Activated CD8-positive, alpha-beta memory T cell treated with anti-CD3 and anti-CD28 coated beads for 36 hours (primary cell): ENCODE data around the gene CDKAL1. TPM values are rescaled to one million over a fixed set of nuclear protein-coding genes. Genes with fewer than 3 reads are reported as not detected.
"Not testable (repeated sequence)": the region's sequence is repeated elsewhere in the genome, so short reads cannot be mapped to it uniquely, and the experiment has no call there.

Experiments
- CTCF ChIA-PET: fragments of 350-600 bp; sonication (Branson Sonifier 250); formaldehyde crosslinking; loops from one replicate; lab custom pipeline; 2021; ENCODE audit warnings: antibody characterized with exemption; lab: Charles Lee
- POLR2A ChIA-PET: fragments of 350-600 bp; sonication (Branson Sonifier 250); formaldehyde crosslinking; loops from one replicate; lab custom pipeline; 2021; ENCODE audit warnings: antibody characterized with exemption; lab: Charles Lee
- total RNA-seq, 2 experiments: library from RNA; stranded (reverse); gene quantifications; one replicate each; pipeline ENCODE4 v1.2.3, GENCODE V29; 2021

CDKAL1 gene
- total RNA-seq, 2 experiments from 2014 or later: 26.2 to 27.5 TPM

GRCh38 chr6:20747991-20748390 is 213.7 kb downstream of the CDKAL1 start:
- CTCF ChIA-PET: no interaction called here

GRCh38 chr6:20751293-20751935 is 217.2 kb downstream of the CDKAL1 start:
- CTCF ChIA-PET: no interaction called here
- POLR2A ChIA-PET: no interaction called here

More at GRCh38 chr6:20747991-20748390, 213.7 kb downstream of the CDKAL1 start:
- POLR2A ChIA-PET: no interaction called here

- CTCF ChIA-PET: no interaction called here
- POLR2A ChIA-PET: no interaction called here
Observed at GRCh38 chr6:20755631-20756030, 221.4 kb downstream of the CDKAL1 start.

GRCh38 chr6:20756584-20757147 is 222.4 kb downstream of the CDKAL1 start:
- CTCF ChIA-PET, POLR2A ChIA-PET: not testable (repeated sequence)

- ChIA-PET CTCF (no interaction called here), POLR2A (no interaction called here)
Observed at GRCh38 chr6:20757761-20758160, 223.5 kb downstream of the CDKAL1 start.

- POLR2A ChIA-PET: no interaction called here
- CTCF ChIA-PET: no interaction called here
Observed at GRCh38 chr6:20763296-20763695, 229.0 kb downstream of the CDKAL1 start.

GRCh38 chr6:20769631-20770030 is 235.4 kb downstream of the CDKAL1 start:
- ChIA-PET CTCF (no interaction called here), POLR2A (no interaction called here)

- POLR2A ChIA-PET: no interaction called here
- CTCF ChIA-PET: no interaction called here
Observed at GRCh38 chr6:20770773-20771172, 236.5 kb downstream of the CDKAL1 start.

GRCh38 chr6:20771409-20771808 is 237.2 kb downstream of the CDKAL1 start:
- POLR2A ChIA-PET: no interaction called here
- CTCF ChIA-PET: no interaction called here

- POLR2A ChIA-PET: no interaction called here
- CTCF ChIA-PET: no interaction called here
Observed at GRCh38 chr6:20773822-20774221, 239.6 kb downstream of the CDKAL1 start.

- ChIA-PET POLR2A (no interaction called here), CTCF (no interaction called here)
Observed at GRCh38 chr6:20775981-20776380, 241.7 kb downstream of the CDKAL1 start.

GRCh38 chr6:20777801-20778200 is 243.5 kb downstream of the CDKAL1 start:
- ChIA-PET CTCF (interaction anchor here (1.1 kb wide), 1 partner anchor 32 kb away, joined by 3 read pairs; no protein-coding TSS in a partner anchor), POLR2A (no interaction called here)

GRCh38 chr6:20778459-20778858 is 244.2 kb downstream of the CDKAL1 start:
- POLR2A ChIA-PET: no interaction called here
- CTCF ChIA-PET: interaction anchor here (1.1 kb wide), 1 partner anchor 33 kb away, joined by 3 read pairs; no protein-coding TSS in a partner anchor

GRCh38 chr6:20778912-20779311 is 244.7 kb downstream of the CDKAL1 start:
- POLR2A ChIA-PET: no interaction called here
- CTCF ChIA-PET: interaction anchor here (1.1 kb wide), 1 partner anchor 33 kb away, joined by 3 read pairs; no protein-coding TSS in a partner anchor

GRCh38 chr6:20789162-20789561 is 254.9 kb downstream of the CDKAL1 start:
- CTCF ChIA-PET: no interaction called here

GRCh38 chr6:20790032-20790791 is 256.0 kb downstream of the CDKAL1 start:
- ChIA-PET POLR2A (no interaction called here), CTCF (no interaction called here)

More at GRCh38 chr6:20789162-20789561, 254.9 kb downstream of the CDKAL1 start:
- POLR2A ChIA-PET: no interaction called here

GRCh38 chr6:20791074-20791473 is 256.8 kb downstream of the CDKAL1 start:
- POLR2A ChIA-PET: interaction anchor here (0.6 kb wide), 1 partner anchor 579 kb away, joined by 5 read pairs; the partner anchor contains the start of gene MBOAT1
- CTCF ChIA-PET: no interaction called here

- ChIA-PET POLR2A (no interaction called here), CTCF (no interaction called here)
Observed at GRCh38 chr6:20791944-20792343, 257.7 kb downstream of the CDKAL1 start.

- ChIA-PET CTCF (no interaction called here), POLR2A (no interaction called here)
Observed at GRCh38 chr6:20793174-20793573, 258.9 kb downstream of the CDKAL1 start.

GRCh38 chr6:20797597-20797996 is 263.3 kb downstream of the CDKAL1 start:
- POLR2A ChIA-PET: no interaction called here
- CTCF ChIA-PET: no interaction called here
